22Rv1 (cell line): ENCODE data around the gene NFIL3.
"Not testable (repeated sequence)": the region's sequence is repeated elsewhere in the genome, so short reads cannot be mapped to it uniquely, and the experiment has no call there.

Experiments used
- H3K27ac ChIP-seq: fragments of 450-650 bp; 2 replicates; pipeline ENCODE4 v1.5.1; 2017
- CTCF ChIP-seq: fragments of 450-650 bp; IDR thresholded peaks from 2 replicates; pipeline ENCODE4 v1.5.1; 2017; ENCODE audit warnings: mild to moderate bottlenecking
- ZFX ChIP-seq: fragments of 450-650 bp; IDR thresholded peaks from 2 replicates; pipeline ENCODE4 v1.6.1; 2017; ENCODE audit warnings: antibody characterized with exemption, borderline replicate concordance

NFIL3 gene

GRCh38 chr9:91423785-91424402 lies at the start of gene NFIL3:
NFIL3 (minus strand) TSS chr9:91423832; CDS start chr9:91410734, 13,098 bp downstream.
- no peak for TF ChIP-seq ZFX
- TF ChIP-seq CTCF, result no peak
- H3K27ac ChIP-seq, result peak within 1 kb of the TSS; percentile 48

- not testable (repeated sequence) for H3K27ac ChIP-seq
Measured at GRCh38 chr9:91471524-91471923, 47.9 kb upstream of the NFIL3 start.

GRCh38 chr9:91465420-91465819 lies 41.8 kb upstream of the NFIL3 start:
- no peak overlapping the region for H3K27ac ChIP-seq
- TF ChIP-seq ZFX (no peak), CTCF (no peak)

GRCh38 chr9:91458906-91459305 lies 35.3 kb upstream of the NFIL3 start:
- no peak for TF ChIP-seq CTCF
- TF ChIP-seq ZFX, result no peak
- no peak overlapping the region for H3K27ac ChIP-seq

- no peak overlapping the region for H3K27ac ChIP-seq
- TF ChIP-seq ZFX, result no peak
- no peak for TF ChIP-seq CTCF
Measured at GRCh38 chr9:91452844-91453243, 29.2 kb upstream of the NFIL3 start.

GRCh38 chr9:91451431-91452270 lies 28.0 kb upstream of the NFIL3 start:
- no peak overlapping the region for H3K27ac ChIP-seq
- TF ChIP-seq CTCF (no peak), ZFX (no peak)

GRCh38 chr9:91445135-91445534 lies 21.5 kb upstream of the NFIL3 start:
- no peak overlapping the region for H3K27ac ChIP-seq
- TF ChIP-seq ZFX, result no peak
- no peak for TF ChIP-seq CTCF
